ENCODE measurements around the gene PNPLA2. TPM values are rescaled to one million over a fixed set of nuclear protein-coding genes. Genes with fewer than 3 reads are reported as not detected.

PNPLA2 gene
- total RNA-seq, 1 experiment from 2014 or later = 93.6 TPM

DNA sequence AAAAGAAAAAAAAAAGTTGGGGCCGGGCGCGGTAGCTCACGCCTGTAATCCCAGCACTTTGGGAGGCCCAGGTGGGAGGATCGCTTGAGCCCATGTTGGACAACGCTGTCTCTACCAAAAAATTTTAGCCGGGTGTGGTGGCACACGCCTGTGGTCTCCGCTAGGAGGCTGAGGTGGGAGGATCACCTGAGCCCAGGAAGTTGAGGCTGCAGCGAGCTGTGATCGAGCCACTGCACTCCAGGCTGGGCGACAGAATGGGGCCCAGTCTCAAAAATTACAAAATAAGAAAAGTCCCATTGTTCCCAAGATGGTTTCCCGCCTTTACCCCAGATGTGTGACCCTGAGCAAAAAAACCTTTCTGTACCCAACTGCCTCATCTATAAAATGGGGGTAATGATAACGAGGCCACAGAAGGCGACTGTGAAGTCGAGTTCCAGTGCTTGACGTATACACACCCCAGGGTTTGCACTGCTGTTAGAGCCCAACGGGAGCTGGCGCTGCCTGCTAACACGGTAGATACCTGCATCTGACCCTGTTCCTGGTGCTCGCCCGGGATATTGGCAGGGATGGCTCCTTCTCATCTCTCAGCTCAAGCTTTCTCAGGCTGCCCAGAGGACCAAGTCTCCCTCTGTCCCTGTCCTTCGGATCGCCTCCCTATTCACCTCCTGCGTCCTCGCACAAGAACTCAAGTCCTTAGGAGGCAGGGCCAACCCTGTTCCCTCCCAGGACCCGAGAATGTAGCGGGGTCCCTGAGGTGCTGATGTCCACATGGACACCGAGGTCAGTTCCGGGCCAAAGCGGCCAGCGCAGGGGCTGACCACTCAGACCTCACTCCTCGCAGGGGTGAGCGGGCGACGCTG, 10.1 kb upstream of the PNPLA2 start:
- peak in 1 of 2 experiments; percentile 75 for DNase-seq
- Mint-ChIP-seq H3K4me3 (ENCODE audit: unreplicated experiment) (peak overlapping the region; percentile 98), H3K27me3 (ENCODE audit: insufficient read depth, unreplicated experiment) (no peaks in the 10 kb centered on the region), H3K4me1 (ENCODE audit: low read depth, unreplicated experiment) (no peaks in the 10 kb centered on the region), H3K36me3 (ENCODE audit: insufficient read depth, unreplicated experiment) (peaks cover 61% of the 10 kb centered on the region), H3K27ac (ENCODE audit: unreplicated experiment) (peak overlapping the region; percentile 99), H3K9me3 (ENCODE audit: unreplicated experiment) (no peaks in the 10 kb centered on the region)
- CTCF ChIA-PET = interaction anchor here (0.7 to 1.1 kb wide), 2 partner anchors 12 to 1181 kb away, joined by 3 read pairs; no protein-coding TSS in a partner anchor
- TSS peak; percentile 68 for BruUV-seq (replicated peaks)
- Histone ChIP-seq H3K4me3 (ENCODE audit: low read depth, low read length) (peak overlapping the region; percentile 98), H3K36me3 (ENCODE audit: control insufficient read depth, insufficient read depth, low read length) (peaks cover 14% of the 10 kb centered on the region), H3K9me3 (no peaks in the 10 kb centered on the region), H3K27me3 (replicated peaks; ENCODE audit: control insufficient read depth, insufficient read depth, low read length) (no peaks in the 10 kb centered on the region), H3K4me1 (peaks cover 18% of the 10 kb centered on the region)
- POLR2A ChIA-PET = interaction anchor here (0.5 to 1.6 kb wide), 10 partner anchors 11 to 114 kb away, joined by 3 to 35 read pairs (median 5); partner anchors contain the start of genes DEAF1, PNPLA2 and TSPAN4
- TF ChIP-seq, protein P1, sequence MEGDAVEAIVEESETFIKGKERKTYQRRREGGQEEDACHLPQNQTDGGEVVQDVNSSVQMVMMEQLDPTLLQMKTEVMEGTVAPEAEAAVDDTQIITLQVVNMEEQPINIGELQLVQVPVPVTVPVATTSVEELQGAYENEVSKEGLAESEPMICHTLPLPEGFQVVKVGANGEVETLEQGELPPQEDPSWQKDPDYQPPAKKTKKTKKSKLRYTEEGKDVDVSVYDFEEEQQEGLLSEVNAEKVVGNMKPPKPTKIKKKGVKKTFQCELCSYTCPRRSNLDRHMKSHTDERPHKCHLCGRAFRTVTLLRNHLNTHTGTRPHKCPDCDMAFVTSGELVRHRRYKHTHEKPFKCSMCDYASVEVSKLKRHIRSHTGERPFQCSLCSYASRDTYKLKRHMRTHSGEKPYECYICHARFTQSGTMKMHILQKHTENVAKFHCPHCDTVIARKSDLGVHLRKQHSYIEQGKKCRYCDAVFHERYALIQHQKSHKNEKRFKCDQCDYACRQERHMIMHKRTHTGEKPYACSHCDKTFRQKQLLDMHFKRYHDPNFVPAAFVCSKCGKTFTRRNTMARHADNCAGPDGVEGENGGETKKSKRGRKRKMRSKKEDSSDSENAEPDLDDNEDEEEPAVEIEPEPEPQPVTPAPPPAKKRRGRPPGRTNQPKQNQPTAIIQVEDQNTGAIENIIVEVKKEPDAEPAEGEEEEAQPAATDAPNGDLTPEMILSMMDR (IDR thresholded peaks at IDR 0.05; ENCODE audit: insufficient read depth in 1 of 2, low read depth in 1 of 2, low read length in 1 of 2, severe bottlenecking in 1 of 2, unreplicated experiment in 1 of 2) = no peak
- intact Hi-C loops (cut with micrococcal nuclease; ENCODE audit: unreplicated experiment) = no loop called here

DNA sequence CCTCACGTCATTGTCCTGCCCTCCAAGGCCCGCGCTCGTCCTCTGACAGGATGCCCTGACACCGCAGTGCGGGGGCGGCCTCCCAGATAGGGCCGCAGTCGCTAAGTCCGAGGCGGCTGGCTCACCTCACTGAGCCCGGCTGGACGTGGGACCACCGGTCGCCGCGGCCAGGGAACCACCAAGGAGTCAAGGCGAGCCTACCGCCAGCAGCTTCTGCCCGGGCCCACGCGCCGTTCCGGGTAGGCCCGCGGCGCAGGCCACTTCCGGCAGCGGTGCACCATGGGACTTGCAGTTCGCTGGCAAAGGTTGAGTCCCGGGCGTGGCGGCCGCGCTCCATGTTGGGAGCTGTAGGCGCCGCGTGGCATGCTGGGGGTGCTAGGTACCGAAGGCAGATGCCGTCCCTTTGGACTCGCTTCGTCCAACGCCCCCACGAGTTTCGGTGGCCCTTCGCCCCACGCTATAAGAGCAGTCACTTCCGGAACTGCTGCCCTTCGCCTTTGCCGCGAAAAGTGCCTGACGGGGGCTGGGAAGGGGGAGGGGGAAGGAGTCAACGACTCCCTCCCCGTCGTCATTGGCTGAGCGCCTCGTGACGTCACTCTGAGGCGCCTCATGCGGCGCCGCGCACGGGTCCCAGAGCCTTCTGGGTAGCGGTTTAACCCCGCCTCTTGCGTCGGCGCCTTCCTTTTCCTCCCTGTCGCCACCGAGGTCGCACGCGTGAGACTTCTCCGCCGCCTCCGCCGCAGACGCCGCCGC, 9.3 kb upstream of the PNPLA2 start, which contains the start of gene RPLP2:
TSS of gene RPLP2 (plus strand) at position 681 of the 753 bp plus-strand sequence. CDS start 268 bp downstream, outside the sequence.
- Histone ChIP-seq H3K4me3 (ENCODE audit: low read depth, low read length) (peak within 1 kb of the TSS; percentile 98), H3K9me3 (no peaks in the 10 kb centered on the region), H3K36me3 (ENCODE audit: control insufficient read depth, insufficient read depth, low read length) (peaks cover 14% of the 10 kb centered on the region), H3K27me3 (replicated peaks; ENCODE audit: control insufficient read depth, insufficient read depth, low read length) (no peaks in the 10 kb centered on the region), H3K4me1 (peaks cover 10% of the 10 kb centered on the region)
- Mint-ChIP-seq H3K4me1 (ENCODE audit: low read depth, unreplicated experiment) (no peaks in the 10 kb centered on the region), H3K36me3 (ENCODE audit: insufficient read depth, unreplicated experiment) (peaks cover 62% of the 10 kb centered on the region), H3K27me3 (ENCODE audit: insufficient read depth, unreplicated experiment) (no peaks in the 10 kb centered on the region), H3K9me3 (ENCODE audit: unreplicated experiment) (no peaks in the 10 kb centered on the region), H3K27ac (ENCODE audit: unreplicated experiment) (peak within 1 kb of the TSS; percentile 99), H3K4me3 (ENCODE audit: unreplicated experiment) (peak within 1 kb of the TSS; percentile 98)
- TF ChIP-seq, protein P1 (IDR thresholded peaks at IDR 0.05; ENCODE audit: insufficient read depth in 1 of 2, low read depth in 1 of 2, low read length in 1 of 2, severe bottlenecking in 1 of 2, unreplicated experiment in 1 of 2) = no peak
- intact Hi-C loops (cut with micrococcal nuclease; ENCODE audit: unreplicated experiment) = no loop called here
- no TSS peak for BruUV-seq (replicated peaks)
- DNase-seq = peak; percentile 97
- ChIA-PET CTCF (interaction anchor here (0.7 to 1.1 kb wide), 2 partner anchors 13 to 1180 kb away, joined by 3 read pairs; no protein-coding TSS in a partner anchor), POLR2A (interaction anchor here (0.5 to 1.6 kb wide), 11 partner anchors 10 to 116 kb away, joined by 3 to 35 read pairs (median 4); partner anchors contain the start of genes DEAF1, PNPLA2 and TSPAN4)
